IPS-20b (cell line): ENCODE results near the gene PDS5A.
"Not testable (repeated sequence)": the region's sequence is repeated elsewhere in the genome, so short reads cannot be mapped to it uniquely, and the experiment has no call there.

Experiments
- H3K27ac ChIP-seq: one replicate; pipeline ENCODE4 v1.5.1; 2013; ENCODE audit warnings: low read length
- H3K27me3 ChIP-seq: 2 replicates; pipeline ENCODE4 v1.6.1; 2013; ENCODE audit warnings: mild to moderate bottlenecking, low read length, inconsistent platforms; ENCODE audit not compliant: insufficient read depth
- H3K36me3 ChIP-seq: 2 replicates; pipeline ENCODE4 v1.6.1; 2013; ENCODE audit warnings: low read depth, mild to moderate bottlenecking, inconsistent platforms, low read length, moderate library complexity; ENCODE audit not compliant: insufficient read depth
- H3K4me1 ChIP-seq: 2 replicates; pipeline ENCODE4 v1.6.1; 2013; ENCODE audit warnings: mild to moderate bottlenecking, control low read depth, inconsistent platforms, low read length, moderate library complexity; ENCODE audit not compliant: insufficient read depth
- H3K4me3 ChIP-seq: 2 replicates; pipeline ENCODE4 v1.5.1; 2013; ENCODE audit warnings: mild to moderate bottlenecking, low read length, inconsistent platforms
- H3K9ac ChIP-seq: 2 replicates; pipeline ENCODE4 v1.6.1; 2013; ENCODE audit warnings: low read depth, mild to moderate bottlenecking, inconsistent platforms, low read length, moderate library complexity
- H3K9me3 ChIP-seq: 2 replicates; pipeline ENCODE4 v1.6.1; 2013; ENCODE audit warnings: mild to moderate bottlenecking, low read depth, low read length, inconsistent platforms; ENCODE audit not compliant: insufficient read depth

PDS5A gene

DNA sequence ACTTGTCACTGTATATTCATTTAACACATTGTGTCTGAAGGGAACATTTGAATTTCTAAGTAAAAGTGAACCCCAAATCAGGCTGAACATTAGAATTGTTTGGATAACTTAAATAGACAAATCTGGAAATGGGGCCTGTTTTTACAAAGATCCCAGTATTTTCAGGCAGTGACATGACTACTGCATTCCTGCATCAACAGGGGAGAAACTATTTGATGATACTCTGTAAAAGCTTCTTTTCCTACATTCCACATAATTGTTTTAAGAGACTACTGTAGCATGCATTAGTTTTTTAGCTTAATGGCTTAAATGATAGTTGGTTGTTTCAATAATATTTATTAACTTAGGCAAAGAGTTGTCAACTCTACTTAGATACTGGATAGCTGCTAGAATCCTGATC, 127.0 kb downstream of the PDS5A start:
- Histone ChIP-seq H3K4me3 (no peak overlapping the region), H3K9ac (no peak overlapping the region), H3K9me3 (no peaks in the 10 kb centered on the region), H3K27ac (no peak overlapping the region), H3K27me3 (no peaks in the 10 kb centered on the region), H3K36me3 (peaks cover 67% of the 10 kb centered on the region), H3K4me1 (no peaks in the 10 kb centered on the region)

- H3K27ac ChIP-seq: no peak overlapping the region
- no peaks in the 10 kb centered on the region for H3K9me3 ChIP-seq
- no peaks in the 10 kb centered on the region for H3K27me3 ChIP-seq
- no peak overlapping the region for H3K9ac ChIP-seq
- H3K4me3 ChIP-seq: no peak overlapping the region
- H3K36me3 ChIP-seq: peaks cover 64% of the 10 kb centered on the region
- H3K4me1 ChIP-seq: no peaks in the 10 kb centered on the region
Measured at GRCh38 chr4:39846705-39847104, 131.0 kb downstream of the PDS5A start.

DNA sequence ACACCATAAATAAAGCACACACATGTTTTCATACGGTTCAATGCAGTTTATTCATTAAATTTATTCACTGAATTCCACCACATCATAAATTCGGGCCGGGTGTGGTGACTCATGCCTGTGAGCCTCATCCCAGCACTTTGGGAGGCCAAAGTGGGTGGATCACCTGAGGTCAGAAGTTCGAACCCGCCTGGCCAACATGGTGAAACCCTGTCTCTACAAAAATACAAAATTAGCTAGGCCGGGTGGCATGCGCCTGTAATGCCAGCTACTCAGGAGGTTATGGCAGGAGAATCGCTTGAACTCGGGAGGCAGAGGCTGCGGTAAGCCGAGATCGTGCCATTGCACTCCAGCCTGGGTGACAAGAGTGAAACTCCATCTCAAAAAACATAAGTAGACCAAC, 131.6 kb downstream of the PDS5A start:
- Histone ChIP-seq H3K4me3 (no peak overlapping the region), H3K36me3 (peaks cover 70% of the 10 kb centered on the region), H3K9ac (no peak overlapping the region), H3K27ac (no peak overlapping the region), H3K4me1 (no peaks in the 10 kb centered on the region), H3K9me3 (no peaks in the 10 kb centered on the region), H3K27me3 (no peaks in the 10 kb centered on the region)

- Histone ChIP-seq H3K27ac (no peak overlapping the region), H3K4me3 (no peak overlapping the region), H3K9ac (no peak overlapping the region), H3K27me3 (no peaks in the 10 kb centered on the region), H3K36me3 (peaks cover 85% of the 10 kb centered on the region), H3K9me3 (no peaks in the 10 kb centered on the region), H3K4me1 (no peaks in the 10 kb centered on the region)
Measured at GRCh38 chr4:39841894-39842293, 135.8 kb downstream of the PDS5A start.

DNA sequence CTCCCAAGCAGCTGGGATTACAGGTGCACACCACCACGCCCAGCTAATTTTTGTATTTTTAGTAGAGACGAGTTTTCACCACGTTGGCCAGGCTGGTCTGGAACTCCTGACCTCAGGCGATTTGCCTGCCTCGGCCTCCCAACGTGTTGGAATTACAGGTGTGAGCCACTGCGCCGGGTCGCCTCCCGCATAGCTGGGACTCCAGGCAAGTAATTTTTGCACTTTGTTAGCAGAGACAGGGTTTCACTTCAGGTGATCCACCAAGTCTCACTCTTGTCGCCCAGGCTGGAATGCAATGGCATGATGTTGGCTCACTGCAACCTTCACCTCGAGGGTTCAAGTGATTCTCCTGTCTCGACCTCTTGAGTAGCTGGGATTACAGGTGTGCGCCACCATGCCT, 137.2 kb downstream of the PDS5A start:
- H3K4me3 ChIP-seq, H3K27me3 ChIP-seq, H3K9ac ChIP-seq, H3K9me3 ChIP-seq, H3K27ac ChIP-seq, H3K4me1 ChIP-seq: not testable (repeated sequence)
- H3K36me3 ChIP-seq: peaks cover 82% of the 10 kb centered on the region

DNA sequence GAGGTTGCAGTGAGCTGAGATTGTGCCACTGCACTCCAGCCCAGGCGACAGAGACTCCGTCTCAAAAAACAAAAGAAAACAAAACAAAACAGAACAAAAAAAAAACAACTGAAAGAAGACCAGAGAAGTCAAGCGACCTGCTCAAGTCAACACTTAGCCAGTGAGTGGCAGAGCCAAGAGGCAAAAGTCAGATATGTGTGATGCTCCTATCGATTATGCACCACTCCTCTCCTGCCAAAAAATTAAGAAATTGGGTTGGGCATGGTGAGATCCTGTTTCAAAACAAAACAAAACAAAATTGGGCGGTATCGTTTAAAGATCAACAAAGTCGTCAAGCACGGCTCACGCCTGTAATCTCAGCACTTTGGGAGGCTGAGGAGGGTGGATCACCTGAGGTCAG, 137.7 kb downstream of the PDS5A start:
- H3K9ac ChIP-seq: no peak overlapping the region
- H3K27me3 ChIP-seq: no peaks in the 10 kb centered on the region
- H3K4me1 ChIP-seq: no peaks in the 10 kb centered on the region
- no peak overlapping the region for H3K4me3 ChIP-seq
- H3K36me3 ChIP-seq: peaks cover 84% of the 10 kb centered on the region
- no peaks in the 10 kb centered on the region for H3K9me3 ChIP-seq
- H3K27ac ChIP-seq: no peak overlapping the region

GRCh38 chr4:39838431-39838830, 139.3 kb downstream of the PDS5A start:
- H3K9ac ChIP-seq, H3K27ac ChIP-seq, H3K27me3 ChIP-seq, H3K9me3 ChIP-seq, H3K4me1 ChIP-seq, H3K4me3 ChIP-seq: not testable (repeated sequence)
- peaks cover 91% of the 10 kb centered on the region for H3K36me3 ChIP-seq

- Histone ChIP-seq H3K9ac (no peak overlapping the region), H3K4me3 (no peak overlapping the region), H3K9me3 (no peaks in the 10 kb centered on the region), H3K36me3 (peaks cover 78% of the 10 kb centered on the region), H3K27me3 (no peaks in the 10 kb centered on the region), H3K27ac (no peak overlapping the region), H3K4me1 (no peaks in the 10 kb centered on the region)
Measured at GRCh38 chr4:39834269-39834668, 143.4 kb downstream of the PDS5A start.

DNA sequence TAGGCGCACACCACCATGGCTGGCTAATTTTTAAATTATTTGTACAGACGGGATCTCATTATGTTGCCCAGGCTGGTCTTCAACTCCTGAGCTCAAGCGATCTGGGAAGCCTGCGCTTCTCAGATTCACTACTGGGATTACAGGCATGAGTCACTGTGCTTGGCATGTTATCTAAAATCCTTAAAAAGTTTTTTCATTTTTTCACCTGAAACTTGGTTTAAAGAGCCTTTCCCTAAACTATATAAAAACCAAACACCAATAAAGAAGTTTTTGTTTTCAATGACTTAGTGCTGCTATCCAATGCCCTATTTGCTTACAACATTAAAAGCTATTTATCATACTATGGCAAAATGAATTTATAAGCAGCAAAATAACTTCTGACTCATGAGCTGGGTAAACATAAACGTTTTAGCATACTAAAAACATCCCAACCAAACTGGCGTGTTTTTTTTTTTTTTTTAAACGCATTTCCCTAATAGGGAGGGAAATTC, 151.9 kb downstream of the PDS5A start:
- peaks cover 64% of the 10 kb centered on the region for H3K36me3 ChIP-seq
- H3K4me3 ChIP-seq: no peak overlapping the region
- H3K27ac ChIP-seq: no peak overlapping the region
- H3K9ac ChIP-seq: no peak overlapping the region
- no peaks in the 10 kb centered on the region for H3K4me1 ChIP-seq
- H3K9me3 ChIP-seq: no peaks in the 10 kb centered on the region
- no peaks in the 10 kb centered on the region for H3K27me3 ChIP-seq

DNA sequence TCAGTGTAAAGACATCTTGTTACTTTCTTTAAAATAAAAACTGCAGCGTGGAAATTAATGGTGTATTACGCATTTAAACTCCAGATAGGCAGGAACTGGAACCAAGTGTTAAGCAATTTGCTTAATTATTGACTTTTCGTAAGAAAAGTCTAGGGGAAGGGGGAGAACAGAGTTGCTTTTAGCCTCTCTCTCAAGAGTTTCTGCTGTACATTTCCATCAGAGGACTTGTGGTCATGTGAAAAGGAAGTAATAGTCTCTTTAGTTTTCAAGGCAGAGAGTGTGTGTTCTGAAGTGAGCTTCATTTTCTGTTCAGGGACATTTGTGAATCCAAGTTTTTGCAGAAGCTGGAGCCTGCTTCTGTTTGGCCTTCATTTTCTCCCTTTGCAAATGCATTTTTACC, 152.6 kb downstream of the PDS5A start:
- H3K9me3 ChIP-seq: no peaks in the 10 kb centered on the region
- no peak overlapping the region for H3K9ac ChIP-seq
- no peaks in the 10 kb centered on the region for H3K4me1 ChIP-seq
- H3K36me3 ChIP-seq: peaks cover 57% of the 10 kb centered on the region
- no peak overlapping the region for H3K27ac ChIP-seq
- no peaks in the 10 kb centered on the region for H3K27me3 ChIP-seq
- no peak overlapping the region for H3K4me3 ChIP-seq

- no peaks in the 10 kb centered on the region for H3K9me3 ChIP-seq
- no peak overlapping the region for H3K27ac ChIP-seq
- no peaks in the 10 kb centered on the region for H3K27me3 ChIP-seq
- H3K36me3 ChIP-seq: peaks cover 41% of the 10 kb centered on the region
- no peak overlapping the region for H3K9ac ChIP-seq
- no peaks in the 10 kb centered on the region for H3K4me1 ChIP-seq
- no peak overlapping the region for H3K4me3 ChIP-seq
Measured at GRCh38 chr4:39823191-39823590, 154.5 kb downstream of the PDS5A start.

- H3K9ac ChIP-seq: no peak overlapping the region
Measured at GRCh38 chr4:39822662-39823061, 155.0 kb downstream of the PDS5A start.

GRCh38 chr4:39821951-39822350, 155.8 kb downstream of the PDS5A start:
- no peaks in the 10 kb centered on the region for H3K9me3 ChIP-seq
- no peak overlapping the region for H3K4me3 ChIP-seq
- peaks cover 29% of the 10 kb centered on the region for H3K36me3 ChIP-seq
- no peaks in the 10 kb centered on the region for H3K27me3 ChIP-seq
- H3K9ac ChIP-seq: no peak overlapping the region
- no peaks in the 10 kb centered on the region for H3K4me1 ChIP-seq
- no peak overlapping the region for H3K27ac ChIP-seq

More at GRCh38 chr4:39822662-39823061, 155.0 kb downstream of the PDS5A start:
- H3K4me3 ChIP-seq: no peak overlapping the region
- no peak overlapping the region for H3K27ac ChIP-seq
- H3K9me3 ChIP-seq: no peaks in the 10 kb centered on the region
- H3K36me3 ChIP-seq: peaks cover 36% of the 10 kb centered on the region
- no peaks in the 10 kb centered on the region for H3K27me3 ChIP-seq
- H3K4me1 ChIP-seq: no peaks in the 10 kb centered on the region
